ENCODE measurements around the gene SLC36A1.
"Not testable (repeated sequence)": the region's sequence is repeated elsewhere in the genome, so short reads cannot be mapped to it uniquely, and the experiment has no call there.

The SLC36A1 gene

GRCh38 chr5:151447174-151448037, at the start of gene SLC36A1:
TSS of gene SLC36A1 (plus strand) at chr5:151447603. CDS start at chr5:151458793, 11,190 bp downstream.
- DNase-seq (ENCODE audit: low read depth) = peak; percentile 98

GRCh38 chr5:151405334-151406160, 41.9 kb upstream of the SLC36A1 start:
- no peak for DNase-seq (ENCODE audit: low read depth)

- no peak for DNase-seq (ENCODE audit: low read depth)
These were observed 41.0 kb upstream of the SLC36A1 start for GRCh38 chr5:151406322-151406947.

GRCh38 chr5:151408591-151409230, 38.7 kb upstream of the SLC36A1 start:
- DNase-seq (ENCODE audit: low read depth) = no peak

- no peak for DNase-seq (ENCODE audit: low read depth)
These were observed 33.6 kb upstream of the SLC36A1 start for GRCh38 chr5:151413800-151414199.

- DNase-seq (ENCODE audit: low read depth) = no peak
These were observed 32.9 kb upstream of the SLC36A1 start for GRCh38 chr5:151414536-151414935.

GRCh38 chr5:151417712-151418111, 29.7 kb upstream of the SLC36A1 start:
- no peak for DNase-seq (ENCODE audit: low read depth)

GRCh38 chr5:151420127-151420526, 27.3 kb upstream of the SLC36A1 start:
- no peak for DNase-seq (ENCODE audit: low read depth)

GRCh38 chr5:151424892-151425523, 22.4 kb upstream of the SLC36A1 start:
- DNase-seq (ENCODE audit: low read depth) = no peak

GRCh38 chr5:151426347-151426746, 21.1 kb upstream of the SLC36A1 start:
- not testable (repeated sequence) for DNase-seq (ENCODE audit: low read depth)

GRCh38 chr5:151427258-151427657, 20.1 kb upstream of the SLC36A1 start:
- no peak for DNase-seq (ENCODE audit: low read depth)

GRCh38 chr5:151430731-151431130, 16.7 kb upstream of the SLC36A1 start:
- no peak for DNase-seq (ENCODE audit: low read depth)

GRCh38 chr5:151431666-151432065, 15.7 kb upstream of the SLC36A1 start:
- DNase-seq (ENCODE audit: low read depth) = no peak

- no peak for DNase-seq (ENCODE audit: low read depth)
These were observed 15.2 kb upstream of the SLC36A1 start for GRCh38 chr5:151432210-151432609.

GRCh38 chr5:151434570-151435237, 12.7 kb upstream of the SLC36A1 start:
- DNase-seq (ENCODE audit: low read depth) = no peak

- DNase-seq (ENCODE audit: low read depth) = no peak
These were observed 909 bp downstream of the SLC36A1 start for GRCh38 chr5:151448038-151448985.

GRCh38 chr5:151449297-151449696, 1.9 kb downstream of the SLC36A1 start:
- no peak for DNase-seq (ENCODE audit: low read depth)

- no peak for DNase-seq (ENCODE audit: low read depth)
These were observed 2.4 kb downstream of the SLC36A1 start for GRCh38 chr5:151449839-151450238.

- no peak for DNase-seq (ENCODE audit: low read depth)
These were observed 3.2 kb downstream of the SLC36A1 start for GRCh38 chr5:151450605-151451004.
